IMR-90 (cell line): ENCODE results near the gene CEP63. TPM values are rescaled to one million over a fixed set of nuclear protein-coding genes. Genes with fewer than 3 reads are reported as not detected.

Source experiments
- ATAC-seq: fragments of 200-7000 bp; cut with Tn5 transposase; 2 replicates; pipeline ENCODE4 v1.9.1; 2020; ENCODE audit warnings: low read depth, mild to moderate bottlenecking, moderate library complexity
- BruUV-seq: library from RNA; stranded (reverse); fragments of 400-500 nt; replicated peaks from 2 replicates; lab custom pipeline; 2021; lab: Mats Ljungman, UMichigan
- CTCF ChIA-PET: fragments of 300-600 bp; formaldehyde crosslinking; extraction: SDS; loops from one replicate; lab custom pipeline; 2021; ENCODE audit warnings: antibody characterized with exemption; lab: Yijun Ruan, JAX
- POLR2A ChIA-PET: fragments of 300-600 bp; sonication (Branson Sonifier 250); formaldehyde crosslinking; loops from one replicate; lab custom pipeline; 2022; ENCODE audit warnings: antibody characterized with exemption; ENCODE audit not compliant: unreplicated experiment; lab: Charles Lee
- DNase-seq: peaks from one replicate; pipeline ENCODE4 v3.0.0; 2013
- H2AFZ ChIP-seq: replicated peaks from 2 replicates; pipeline ENCODE3; 2013; ENCODE audit warnings: low read length, mild to moderate bottlenecking; ENCODE audit not compliant: poor library complexity
- H2AK5ac ChIP-seq: 2 replicates; pipeline ENCODE4 v1.6.1; 2013; ENCODE audit warnings: low read depth, low read length, inconsistent platforms
- H2AK9ac ChIP-seq: replicated peaks from 2 replicates; pipeline ENCODE3; 2013; ENCODE audit warnings: mild to moderate bottlenecking, low read depth, low read length, moderate library complexity; ENCODE audit not compliant: poor library complexity
- H2BK120ac ChIP-seq: 2 replicates; pipeline ENCODE4 v1.6.1; 2013; ENCODE audit warnings: low read depth, low read length, inconsistent platforms
- H2BK15ac ChIP-seq: 3 replicates; pipeline ENCODE4 v1.6.1; 2013; ENCODE audit warnings: low read depth, low read length, inconsistent platforms
- H2BK20ac ChIP-seq: 2 replicates; pipeline ENCODE4 v1.6.1; 2013; ENCODE audit warnings: low read depth, mild to moderate bottlenecking, inconsistent platforms, low read length, moderate library complexity
- H2BK5ac ChIP-seq: 2 replicates; pipeline ENCODE4 v1.6.1; 2013; ENCODE audit warnings: mild to moderate bottlenecking, low read depth, low read length, inconsistent platforms; ENCODE audit not compliant: poor library complexity, severe bottlenecking
- H3K14ac ChIP-seq: replicated peaks from 2 replicates; pipeline ENCODE4 v1.6.1; 2013; ENCODE audit warnings: low read depth, low read length, inconsistent platforms
- H3K18ac ChIP-seq: 2 replicates; pipeline ENCODE4 v1.6.1; 2013; ENCODE audit warnings: low read depth, low read length, control low read depth
- H3K23ac ChIP-seq: 2 replicates; pipeline ENCODE4 v1.6.1; 2013; ENCODE audit warnings: low read depth, low read length, inconsistent platforms
- H3K27ac ChIP-seq: 2 replicates; pipeline ENCODE4 v1.5.1; 2013; ENCODE audit warnings: mild to moderate bottlenecking, control low read depth, low read length; ENCODE audit not compliant: insufficient read depth
- H3K27me3 ChIP-seq: 2 replicates; pipeline ENCODE4 v1.6.1; 2013; ENCODE audit warnings: low read length; ENCODE audit not compliant: control insufficient read depth, insufficient read depth
- H3K36me3 ChIP-seq: 2 replicates; pipeline ENCODE4 v1.6.1; 2013; ENCODE audit warnings: low read length, mixed read lengths; ENCODE audit not compliant: control insufficient read depth, insufficient read depth
- H3K4ac ChIP-seq: 2 replicates; pipeline ENCODE4 v1.6.1; 2013; ENCODE audit warnings: low read depth, low read length, inconsistent platforms
- H3K4me1 ChIP-seq: 2 replicates; pipeline ENCODE4 v1.6.1; 2013; ENCODE audit warnings: low read length, mixed read lengths; ENCODE audit not compliant: control insufficient read depth, insufficient read depth
- H3K4me2 ChIP-seq: 2 replicates; pipeline ENCODE4 v1.6.1; 2013; ENCODE audit warnings: low read depth, mild to moderate bottlenecking, control low read depth, low read length, moderate library complexity
- H3K4me3 ChIP-seq: 2 replicates; pipeline ENCODE4 v1.5.1; 2013; ENCODE audit warnings: low read depth, mild to moderate bottlenecking, control low read depth, low read length, moderate library complexity; ENCODE audit not compliant: insufficient read depth
- H3K56ac ChIP-seq: 2 replicates; pipeline ENCODE4 v1.6.1; 2013; ENCODE audit warnings: low read length, inconsistent platforms; ENCODE audit not compliant: insufficient read depth; ENCODE audit errors: extremely low read depth
- H3K79me1 ChIP-seq, 2 experiments: 2 replicates each; pipeline ENCODE4 v1.6.1; 2013; ENCODE audit warnings: low read length in 2 of 2, inconsistent platforms in 1 of 2, low read depth in 1 of 2
- H3K9ac ChIP-seq: 2 replicates; pipeline ENCODE4 v1.6.1; 2013; ENCODE audit warnings: low read depth, low read length, control low read depth
- H3K9me1 ChIP-seq: 2 replicates; pipeline ENCODE4 v1.6.1; 2013; ENCODE audit warnings: low read length, inconsistent platforms; ENCODE audit not compliant: insufficient read depth
- H3K9me3 ChIP-seq: 2 replicates; pipeline ENCODE4 v1.6.1; 2013; ENCODE audit warnings: low read length; ENCODE audit not compliant: control insufficient read depth, insufficient read depth
- H4K20me1 ChIP-seq: 2 replicates; pipeline ENCODE4 v1.6.1; 2013; ENCODE audit warnings: low read length, inconsistent platforms; ENCODE audit not compliant: insufficient read depth
- H4K5ac ChIP-seq: 2 replicates; pipeline ENCODE4 v1.6.1; 2013; ENCODE audit warnings: mild to moderate bottlenecking, low read depth, low read length, control low read depth
- H4K8ac ChIP-seq, 2 experiments: 2 replicates each; pipeline ENCODE4 v1.6.1; 2013; ENCODE audit warnings: low read depth in 2 of 2, low read length in 2 of 2, control low read depth in 1 of 2, inconsistent platforms in 1 of 2
- H4K91ac ChIP-seq: 2 replicates; pipeline ENCODE4 v1.6.1; 2013; ENCODE audit warnings: low read depth, low read length, inconsistent platforms; ENCODE audit not compliant: insufficient read depth
- BHLHE40 ChIP-seq: fragments of 150-350 bp; IDR thresholded peaks from 2 replicates; pipeline ENCODE4 v1.6.1; 2016; ENCODE audit warnings: mild to moderate bottlenecking, low read depth, low read length
- CEBPB ChIP-seq: IDR thresholded peaks from 2 replicates; pipeline ENCODE4 v1.6.1; 2012; ENCODE audit warnings: low read depth, low read length, improper control_type of control experiment
- CHD1 ChIP-seq: IDR thresholded peaks from 2 replicates; pipeline ENCODE4 v1.6.1; 2012; ENCODE audit warnings: low read depth, low read length, improper control_type of control experiment
- FOS ChIP-seq: fragments of 150-350 bp; IDR thresholded peaks from 2 replicates; pipeline ENCODE4 v1.6.1; 2016; ENCODE audit warnings: low read depth, low read length
- MAFK ChIP-seq: IDR thresholded peaks from 2 replicates; pipeline ENCODE4 v1.6.1; 2012; ENCODE audit warnings: low read depth, low read length, improper control_type of control experiment
- MAZ ChIP-seq: IDR thresholded peaks from 2 replicates; pipeline ENCODE4 v1.6.1; 2012; ENCODE audit warnings: low read depth, mild to moderate bottlenecking, low read length, improper control_type of control experiment, moderate library complexity, borderline replicate concordance
- MXI1 ChIP-seq: IDR thresholded peaks from 2 replicates; pipeline ENCODE4 v1.6.1; 2012; ENCODE audit warnings: low read depth, mild to moderate bottlenecking, low read length, moderate library complexity, borderline replicate concordance
- NFE2L2 ChIP-seq: fragments of 150-350 bp; IDR thresholded peaks from 2 replicates; pipeline ENCODE4 v1.6.1; 2016; ENCODE audit warnings: low read depth, mild to moderate bottlenecking, low read length
- POLR2A ChIP-seq: IDR thresholded peaks from 2 replicates; pipeline ENCODE4 v1.6.1; 2012; ENCODE audit warnings: mild to moderate bottlenecking, low read depth, low read length
- RAD21 ChIP-seq: IDR thresholded peaks from 2 replicates; pipeline ENCODE4 v1.6.1; 2012; ENCODE audit warnings: low read length, improper control_type of control experiment
- RCOR1 ChIP-seq: IDR thresholded peaks from 2 replicates; pipeline ENCODE4 v1.6.1; 2012; ENCODE audit warnings: mild to moderate bottlenecking, low read length, improper control_type of control experiment; ENCODE audit not compliant: insufficient replicate concordance
- RFX5 ChIP-seq: IDR thresholded peaks from 2 replicates; pipeline ENCODE4 v1.8.0; 2012; ENCODE audit warnings: low read depth, mild to moderate bottlenecking, low read length, moderate library complexity
- SMC3 ChIP-seq: fragments of 150-350 bp; IDR thresholded peaks from 2 replicates; pipeline ENCODE4 v1.6.1; 2016; ENCODE audit warnings: low read depth, mild to moderate bottlenecking, antibody characterized with exemption, low read length, moderate library complexity
- WGBS, 2 experiments: methylation state at CpG; one replicate each; pipeline versions ENCODE4 v1.1.5 to v1.1.7; 2013; ENCODE audit warnings: missing lambda C conversion rate in 2 of 2; ENCODE audit not compliant: insufficient read length in 1 of 2; ENCODE audit errors: extremely low coverage in 2 of 2; 5-methylcytosine and 5-hydroxymethylcytosine counted together
- dilution Hi-C: fragments of 300-500 bp; cut with HindIII; formaldehyde crosslinking; loops from one replicate; pipeline ENCODE4 v1.14.3; 2018; ENCODE audit warnings: low sequenced_read_pairs; ENCODE audit not compliant: unreplicated experiment
- in situ Hi-C: fragments of 300-500 bp; cut with MboI; formaldehyde crosslinking; loops from 3 replicates; pipeline ENCODE4 v1.14.3; 2019; ENCODE audit warnings: low sequenced_read_pairs, inconsistent platforms, mixed read lengths
- intact Hi-C: fragments of 100-400 bp; cut with micrococcal nuclease; formaldehyde crosslinking; loops from 2 replicates; pipeline ENCODE4 v1.10.0; 2022
- polyA plus RNA-seq, 3 experiments: library from polyadenylated mRNA; depleted of rRNA; stranded (reverse); fragments of >200 nt; gene quantifications; 2 replicates each; pipeline ENCODE4 v1.2.3, GENCODE V29; 2012; ENCODE audit warnings: low replicate concordance in 1 of 3
- total RNA-seq: library from RNA; depleted of rRNA; stranded (reverse); fragments of >200 nt; gene quantifications from 2 replicates; pipeline ENCODE4 v1.2.3, GENCODE V29; 2012
- TF ChIP-seq, protein P1 (sequence below): fragments of 150-350 bp; IDR thresholded peaks from 2 replicates; pipeline ENCODE4 v1.6.1; 2016; ENCODE audit warnings: low read depth, mild to moderate bottlenecking, low read length, moderate library complexity, borderline replicate concordance
- TF ChIP-seq, protein P2 (sequence below): conservative IDR thresholded peaks from 2 replicates; pipeline ENCODE4 v1.5.1; 2012; ENCODE audit warnings: mild to moderate bottlenecking, low read depth, low read length, improper control_type of control experiment

The CEP63 gene
- total and polyA plus RNA-seq, 2 of the 4 experiments (the other 2 are of a cell fraction), result 6.5 to 9.1 TPM

DNA sequence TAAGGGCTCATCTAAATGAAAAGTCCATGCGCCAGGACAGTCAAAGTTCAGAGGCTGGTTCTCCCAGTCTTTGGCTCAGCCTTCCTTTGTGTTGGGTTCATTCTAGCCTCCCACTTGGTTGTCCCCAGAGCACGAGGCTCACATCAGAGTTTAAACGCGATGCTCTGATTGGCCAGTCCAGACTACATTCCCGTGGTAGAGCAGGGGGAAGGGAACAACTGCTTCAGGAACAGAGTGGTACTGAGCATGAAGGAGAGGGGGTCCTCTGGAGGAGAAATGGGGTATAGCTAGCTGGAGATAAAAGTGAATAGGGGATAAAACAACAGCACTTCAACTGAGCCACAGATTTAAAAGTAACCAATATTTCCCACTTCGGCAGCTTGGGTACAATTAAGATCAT is 32.2 kb upstream of the CEP63 start:
- Histone ChIP-seq H4K5ac (no peak overlapping the region), H3K27me3 (no peaks in the 10 kb centered on the region), H2AK9ac (no peak overlapping the region), H3K14ac (0 out of 2 replicates have a peak overlapping the region, but pooled peaks have one; percentile 19), H3K18ac (no peak overlapping the region), H3K4ac (no peak overlapping the region; the same call in 1 of the 2 replicates), H3K4me1 (peaks cover 1% of the 10 kb centered on the region; the same call in 1 of the 2 replicates), H3K9ac (no peak overlapping the region), H2AK5ac (peak overlapping the region; percentile 36; the same call in 1 of the 2 replicates), H3K4me2 (no peak overlapping the region), H3K36me3 (no peaks in the 10 kb centered on the region), H2BK120ac (peak overlapping the region; percentile 30; the same call in 1 of the 2 replicates), H4K20me1 (no peaks in the 10 kb centered on the region), H2BK5ac (no peak overlapping the region), H3K4me3 (no peak overlapping the region), H3K56ac (no peak overlapping the region), H2AFZ (no peak overlapping the region), H3K79me1 (peaks cover 0 to 4% of the 10 kb centered on the region in 2 experiments; a peak in 2 of 4 replicates), H4K8ac (no peak overlapping the region), H2BK20ac (no peak overlapping the region), H2BK15ac (peak overlapping the region; percentile 50; the same call in 1 of the 3 replicates), H3K23ac (no peak overlapping the region), H3K27ac (no peak overlapping the region), H3K9me3 (no peaks in the 10 kb centered on the region), H4K91ac (no peak overlapping the region), H3K9me1 (peaks cover 6% of the 10 kb centered on the region; the same call in 1 of the 2 replicates)
- TF ChIP-seq RFX5 (no peak), MAZ (no peak), RCOR1 (no peak), CHD1 (no peak), RAD21 (peak; percentile 27; the same call in 1 of the 2 replicates), FOS (no peak), NFE2L2 (no peak), SMC3 (0 out of 2 replicates have a peak, but pooled peaks have one; percentile 10), POLR2A (no peak), BHLHE40 (no peak), MAFK (no peak), CEBPB (no peak), MXI1 (no peak)
- TF ChIP-seq, protein P1, sequence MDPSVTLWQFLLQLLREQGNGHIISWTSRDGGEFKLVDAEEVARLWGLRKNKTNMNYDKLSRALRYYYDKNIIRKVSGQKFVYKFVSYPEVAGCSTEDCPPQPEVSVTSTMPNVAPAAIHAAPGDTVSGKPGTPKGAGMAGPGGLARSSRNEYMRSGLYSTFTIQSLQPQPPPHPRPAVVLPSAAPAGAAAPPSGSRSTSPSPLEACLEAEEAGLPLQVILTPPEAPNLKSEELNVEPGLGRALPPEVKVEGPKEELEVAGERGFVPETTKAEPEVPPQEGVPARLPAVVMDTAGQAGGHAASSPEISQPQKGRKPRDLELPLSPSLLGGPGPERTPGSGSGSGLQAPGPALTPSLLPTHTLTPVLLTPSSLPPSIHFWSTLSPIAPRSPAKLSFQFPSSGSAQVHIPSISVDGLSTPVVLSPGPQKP, result no peak
- TF ChIP-seq, protein P2, sequence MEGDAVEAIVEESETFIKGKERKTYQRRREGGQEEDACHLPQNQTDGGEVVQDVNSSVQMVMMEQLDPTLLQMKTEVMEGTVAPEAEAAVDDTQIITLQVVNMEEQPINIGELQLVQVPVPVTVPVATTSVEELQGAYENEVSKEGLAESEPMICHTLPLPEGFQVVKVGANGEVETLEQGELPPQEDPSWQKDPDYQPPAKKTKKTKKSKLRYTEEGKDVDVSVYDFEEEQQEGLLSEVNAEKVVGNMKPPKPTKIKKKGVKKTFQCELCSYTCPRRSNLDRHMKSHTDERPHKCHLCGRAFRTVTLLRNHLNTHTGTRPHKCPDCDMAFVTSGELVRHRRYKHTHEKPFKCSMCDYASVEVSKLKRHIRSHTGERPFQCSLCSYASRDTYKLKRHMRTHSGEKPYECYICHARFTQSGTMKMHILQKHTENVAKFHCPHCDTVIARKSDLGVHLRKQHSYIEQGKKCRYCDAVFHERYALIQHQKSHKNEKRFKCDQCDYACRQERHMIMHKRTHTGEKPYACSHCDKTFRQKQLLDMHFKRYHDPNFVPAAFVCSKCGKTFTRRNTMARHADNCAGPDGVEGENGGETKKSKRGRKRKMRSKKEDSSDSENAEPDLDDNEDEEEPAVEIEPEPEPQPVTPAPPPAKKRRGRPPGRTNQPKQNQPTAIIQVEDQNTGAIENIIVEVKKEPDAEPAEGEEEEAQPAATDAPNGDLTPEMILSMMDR, result peak; percentile 28; the same call in 1 of the 2 replicates
- no CpG with 5 or more reads among the region's 6 CpGs for WGBS, 2 experiments
- ATAC-seq (no peak), DNase-seq (no peak)
- intact Hi-C loops (no loop called here), dilution Hi-C loops (no loop called here), in situ Hi-C loops (no loop called here)
- no TSS peak for BruUV-seq
- ChIA-PET POLR2A (no interaction called here), CTCF (interaction anchor here (0.6 kb wide), 1 partner anchor 17 kb away, joined by 3 read pairs; no protein-coding TSS in a partner anchor)
